Activated T-cell treated with anti-CD3 and anti-CD28 coated beads for 4 hours (primary cell): ENCODE results near the gene SLC2A14.
"Not testable (repeated sequence)": the region's sequence is repeated elsewhere in the genome, so short reads cannot be mapped to it uniquely, and the experiment has no call there.

Experiments used
- DNase-seq: peaks from one replicate; pipeline ENCODE4 v3.0.0-alpha.2; 2020

Gene SLC2A14

DNA sequence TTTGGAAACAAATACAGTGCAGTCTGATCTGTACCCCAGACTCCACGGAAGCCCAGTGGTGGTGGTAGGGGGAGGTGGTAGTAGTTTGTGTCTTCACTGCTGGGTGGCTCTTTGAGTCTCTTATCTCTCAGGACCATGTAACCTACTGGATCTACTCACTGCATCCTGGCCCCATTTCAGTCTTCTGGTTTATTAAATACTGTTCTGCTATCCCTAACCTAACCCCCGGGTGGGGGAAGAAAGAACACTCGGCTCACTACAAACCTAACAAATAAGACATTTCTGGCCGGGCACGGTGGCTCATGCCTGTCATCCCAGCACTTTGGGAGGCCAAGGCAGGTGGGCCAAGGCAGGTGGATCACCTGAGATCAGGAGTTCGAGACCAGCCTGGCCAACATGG is 39.5 kb downstream of the SLC2A14 start:
- DNase-seq, result not testable (repeated sequence)

DNA sequence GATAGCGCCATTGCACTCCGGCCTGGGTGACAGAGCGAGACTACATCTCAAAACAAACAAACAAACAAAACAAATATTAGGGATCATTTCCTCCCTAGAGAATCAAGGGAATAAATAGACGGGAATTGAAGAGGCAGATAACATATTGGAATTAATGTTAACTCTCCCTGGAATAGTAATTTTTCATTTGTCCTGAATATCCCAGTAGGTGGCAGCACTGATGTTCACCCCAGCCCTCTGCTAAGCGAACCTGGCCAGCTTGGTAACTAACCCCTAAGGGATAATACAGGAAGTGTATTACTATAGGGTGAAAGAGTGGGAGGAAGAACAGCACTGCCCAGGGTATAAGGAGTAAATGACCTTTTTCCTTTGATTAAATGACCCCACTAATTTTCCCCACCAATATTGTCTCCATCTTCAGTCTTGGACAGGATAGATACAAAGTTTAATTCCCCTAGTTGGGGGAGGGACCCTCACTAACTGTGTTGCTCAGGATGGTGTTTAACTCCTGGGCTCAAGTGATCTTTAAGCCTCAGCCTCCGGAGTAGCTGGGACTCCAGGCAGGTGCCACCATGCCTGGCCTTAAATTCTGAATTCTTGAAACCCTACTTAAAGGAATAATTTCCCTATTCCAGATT is 40.5 kb downstream of the SLC2A14 start:
- DNase-seq, result no peak

DNA sequence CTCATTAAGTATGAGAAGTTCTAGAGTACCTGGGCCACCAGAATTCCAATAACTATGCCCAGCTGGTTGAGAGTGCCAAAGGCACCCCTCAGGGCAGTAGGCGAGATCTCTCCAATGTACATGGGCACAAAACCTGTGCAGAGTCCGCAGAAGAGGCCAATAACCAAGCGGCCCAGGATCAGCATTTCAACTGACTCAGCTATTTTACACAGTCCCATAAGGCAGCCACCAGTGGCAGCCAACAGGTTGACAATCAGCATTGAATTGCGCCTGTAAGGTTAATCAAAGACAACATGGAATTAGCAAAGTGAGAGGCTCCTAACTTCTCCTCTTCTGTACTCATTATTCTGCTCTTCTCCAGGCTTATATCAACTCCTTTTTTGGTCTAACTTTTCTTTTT is 43.0 kb downstream of the SLC2A14 start:
- DNase-seq, result not testable (repeated sequence)

DNA sequence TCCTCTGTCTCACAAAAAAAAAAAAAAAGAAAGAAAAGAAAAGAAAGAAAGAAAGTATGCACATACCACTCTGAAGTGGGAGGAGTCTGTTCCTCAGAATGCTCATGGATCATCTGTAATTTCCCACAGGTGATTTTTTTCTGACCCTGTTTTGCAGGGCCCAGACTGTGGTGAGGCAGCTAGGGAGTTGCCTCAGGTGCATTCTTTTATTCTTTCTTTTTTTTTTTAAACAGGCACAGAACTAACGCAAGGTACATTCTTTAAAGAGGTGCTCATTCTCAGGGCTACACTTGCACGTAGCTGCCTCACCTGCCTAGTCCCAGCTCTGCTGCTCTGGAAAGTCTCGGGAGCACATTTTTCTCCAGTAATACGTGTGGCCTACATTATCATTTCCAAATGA is 47.0 kb downstream of the SLC2A14 start:
- not testable (repeated sequence) for DNase-seq

DNA sequence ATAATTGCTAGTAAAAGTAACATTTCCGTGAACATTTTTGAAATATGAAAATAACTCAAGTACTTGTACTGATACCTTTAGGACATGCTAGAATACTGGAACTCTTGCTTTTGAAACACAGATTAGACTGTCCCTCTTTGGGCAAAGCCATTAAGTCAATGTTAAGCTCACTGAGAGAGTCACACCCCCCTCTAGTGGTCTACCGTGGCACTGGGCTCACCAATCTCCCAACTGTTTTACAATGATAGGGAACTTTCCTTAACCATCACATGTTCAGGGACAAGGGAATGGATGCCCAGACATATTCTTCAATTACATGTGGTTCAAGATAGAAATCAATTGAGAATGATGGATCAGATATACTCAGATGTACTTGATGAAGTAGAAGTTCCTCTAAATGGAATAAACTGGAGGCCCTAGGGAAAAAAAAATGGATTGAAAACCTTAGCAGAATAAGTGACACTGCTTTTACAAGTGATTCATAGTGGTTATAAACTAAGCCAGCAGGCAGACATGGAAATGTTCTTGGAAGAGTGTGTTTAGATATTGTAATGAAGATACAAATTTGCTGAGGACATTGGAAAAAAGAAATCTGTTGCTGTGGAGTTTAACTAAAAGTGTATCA is 65.7 kb downstream of the SLC2A14 start:
- peak; percentile 43 for DNase-seq

DNA sequence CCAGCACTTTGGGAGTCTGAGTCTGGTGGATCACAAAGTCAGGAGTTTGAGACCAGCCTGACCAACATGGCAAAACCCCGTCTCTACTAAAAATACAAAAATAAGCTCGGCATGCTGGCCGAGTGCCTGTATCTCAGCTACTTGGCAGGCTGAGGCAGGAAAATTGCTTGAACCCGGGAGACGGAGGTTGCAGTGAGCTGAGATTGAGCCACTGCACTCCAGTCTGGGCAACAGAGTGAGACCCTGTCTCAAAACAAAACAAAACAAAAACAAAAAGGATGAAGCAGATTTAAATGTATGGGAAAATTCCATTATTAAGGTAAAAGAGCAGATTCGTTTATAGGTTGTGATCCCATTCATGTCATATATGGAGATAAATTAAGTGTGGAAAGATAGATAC is 66.4 kb downstream of the SLC2A14 start:
- not testable (repeated sequence) for DNase-seq

DNA sequence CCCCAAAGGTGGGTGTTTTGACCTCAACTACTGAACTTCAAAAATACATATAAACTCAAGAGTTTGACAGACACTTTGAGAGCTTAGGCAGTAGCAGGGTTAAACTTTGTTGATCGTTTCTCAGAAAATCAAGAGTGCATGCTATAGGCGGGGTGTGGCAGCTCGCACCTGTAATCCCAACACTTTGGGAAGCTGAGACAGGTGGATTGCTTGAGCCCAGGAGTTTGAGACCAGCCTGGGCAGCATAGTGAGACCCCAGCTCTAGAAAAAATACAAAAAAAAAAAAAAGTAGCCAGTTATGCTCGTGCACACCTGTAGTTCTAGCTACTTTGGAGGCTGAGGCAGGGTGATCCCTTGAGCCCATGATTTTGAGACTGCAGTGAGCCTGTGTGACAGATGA is 71.3 kb downstream of the SLC2A14 start:
- no peak for DNase-seq

DNA sequence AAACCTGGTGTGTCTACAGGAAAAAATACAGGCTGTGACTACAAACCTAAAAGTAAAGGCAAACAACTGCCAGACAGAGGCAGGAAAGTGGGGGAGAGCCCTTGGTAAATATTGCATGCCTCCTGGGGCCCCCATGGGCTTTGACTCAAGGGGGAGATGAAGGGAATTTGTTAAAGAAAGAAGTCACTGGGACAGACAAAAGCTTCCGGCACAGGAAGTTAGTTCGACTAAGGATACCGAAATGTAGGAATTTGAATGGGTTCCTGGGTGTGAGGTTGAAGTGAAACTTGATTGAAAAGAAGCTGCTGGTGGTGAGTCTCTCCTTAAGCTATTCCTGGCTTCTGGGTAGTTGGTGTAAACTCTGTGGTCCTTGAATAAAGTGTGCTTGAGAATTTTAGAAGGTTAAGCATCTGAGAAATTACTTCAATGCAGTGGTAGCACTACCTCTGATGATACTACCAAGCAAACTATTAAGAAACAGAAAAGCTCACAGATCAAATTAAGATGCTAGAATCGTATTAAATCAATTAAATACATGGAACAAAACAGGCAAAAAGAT is 73.9 kb downstream of the SLC2A14 start:
- not testable (repeated sequence) for DNase-seq

DNA sequence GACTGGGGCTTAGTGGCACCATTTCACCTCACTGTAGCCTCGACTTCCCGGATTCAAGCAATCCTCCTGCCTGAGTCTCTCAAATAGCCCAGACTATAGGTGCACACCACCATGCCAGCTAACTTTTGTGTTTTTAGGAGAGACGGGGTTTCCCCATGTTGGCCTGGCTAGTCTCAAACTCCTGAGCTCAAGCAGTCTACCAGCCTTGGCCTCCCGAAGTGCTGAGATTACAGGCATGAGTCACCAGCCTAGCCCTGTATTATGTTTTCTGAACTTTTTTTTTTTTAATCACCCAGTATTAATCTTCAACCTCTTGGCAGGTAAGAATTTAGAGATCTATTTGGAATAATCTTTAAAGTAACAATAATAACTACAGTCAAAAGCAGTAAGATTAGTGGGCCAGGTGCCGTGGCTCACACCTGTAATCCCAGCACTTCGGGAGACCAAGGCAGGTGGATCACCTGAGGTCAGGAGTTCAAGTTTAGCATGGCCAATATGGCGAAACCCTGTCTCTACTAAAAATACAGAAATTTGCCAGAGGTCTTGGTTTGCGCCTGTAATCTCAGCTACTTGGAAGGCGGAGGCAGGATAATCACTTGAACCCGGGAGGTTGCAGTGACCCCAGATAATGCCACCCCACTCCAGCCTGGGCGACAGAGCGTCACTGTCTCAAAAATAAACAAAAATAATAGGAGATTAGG is 74.9 kb downstream of the SLC2A14 start:
- DNase-seq, result no peak

DNA sequence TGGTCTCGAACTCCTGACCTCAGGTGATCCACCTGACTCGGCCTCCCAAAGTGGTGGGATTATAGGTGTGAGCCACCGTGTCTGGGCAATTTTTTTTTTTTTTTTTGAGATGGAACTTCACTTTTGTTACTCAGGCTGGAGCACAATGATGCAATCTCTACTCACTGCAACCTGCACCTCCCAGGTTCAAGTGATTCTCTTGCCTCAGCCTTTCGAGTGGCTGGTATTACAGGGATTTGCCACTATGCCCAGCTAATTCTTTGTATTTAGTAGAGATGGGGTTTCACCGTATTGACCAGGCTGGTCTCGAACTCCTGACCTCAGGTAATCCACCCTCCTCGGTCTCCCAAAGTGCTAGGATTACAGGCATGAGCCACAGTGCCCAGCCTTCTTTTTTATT is 75.4 kb downstream of the SLC2A14 start:
- DNase-seq, result not testable (repeated sequence)

DNA sequence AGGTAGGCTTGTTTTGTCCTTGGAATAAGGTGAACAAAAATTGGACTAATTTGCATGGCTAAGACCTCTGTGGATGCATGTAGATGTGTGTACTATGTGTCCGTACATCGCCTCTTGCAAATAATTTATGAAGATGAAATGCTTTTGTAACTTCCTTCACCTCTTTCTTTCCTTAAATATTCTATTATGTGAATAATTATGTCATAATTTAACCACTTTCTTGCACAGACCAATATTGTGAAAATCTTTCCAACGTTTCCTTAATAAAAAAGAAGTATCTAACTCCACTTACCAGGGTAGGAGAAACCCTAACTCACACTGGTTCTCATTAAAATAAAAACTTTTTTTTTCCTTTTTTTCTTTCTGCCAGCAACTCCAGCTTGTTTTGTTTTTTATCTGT is 79.5 kb downstream of the SLC2A14 start:
- no peak for DNase-seq

DNA sequence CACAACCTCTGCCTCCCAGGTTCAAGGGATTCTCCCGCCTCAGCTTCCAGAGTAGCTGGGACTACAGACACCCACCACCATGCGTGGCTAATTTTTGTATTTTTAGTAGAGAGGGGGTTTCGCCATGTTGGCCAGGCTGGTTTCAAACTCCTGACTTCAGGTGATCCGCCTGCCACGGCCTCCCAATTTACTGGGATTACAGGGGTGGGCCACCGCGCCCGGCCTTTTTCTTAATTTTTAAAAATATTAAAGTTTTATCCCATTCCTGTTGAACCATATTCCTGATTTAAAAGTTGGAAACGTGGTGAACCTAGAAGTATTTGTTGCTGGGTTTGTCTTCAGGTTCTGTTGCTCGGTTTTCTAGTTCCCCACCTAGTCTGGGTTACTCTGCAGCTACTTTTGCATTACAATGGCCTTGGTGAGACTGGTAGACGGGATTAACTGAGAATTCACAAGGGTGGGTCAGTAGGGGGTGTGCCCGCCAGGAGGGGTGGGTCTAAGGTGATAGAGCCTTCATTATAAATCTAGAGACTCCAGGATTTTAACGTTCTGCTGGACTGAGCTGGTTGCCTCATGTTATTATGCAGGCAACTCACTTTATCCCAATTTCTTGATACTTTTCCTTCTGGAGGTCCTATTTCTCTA is 83.7 kb downstream of the SLC2A14 start, which contains the start of gene NANOG:
TSS of gene NANOG (plus strand) at position 519 of the 645 bp plus-strand sequence. CDS start 213 bp downstream, outside the sequence.
- not testable (repeated sequence) for DNase-seq

DNA sequence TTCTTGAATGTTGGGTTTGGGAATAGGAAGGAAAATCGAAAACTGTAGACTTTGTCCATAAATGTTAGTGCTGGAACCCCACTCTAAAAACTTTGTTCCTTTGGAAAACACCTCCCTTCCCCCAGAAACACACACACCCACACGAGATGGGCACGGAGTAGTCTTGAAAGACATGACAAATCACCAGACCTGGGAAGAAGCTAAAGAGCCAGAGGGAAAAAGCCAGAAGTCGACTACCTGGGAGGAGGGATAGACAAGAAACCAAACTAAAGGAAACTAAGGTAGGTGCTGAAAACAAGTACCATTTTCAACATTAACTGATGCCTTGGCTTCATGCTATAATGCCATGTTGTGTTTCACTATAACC is 84.4 kb downstream of the SLC2A14 start:
- DNase-seq, result no peak

DNA sequence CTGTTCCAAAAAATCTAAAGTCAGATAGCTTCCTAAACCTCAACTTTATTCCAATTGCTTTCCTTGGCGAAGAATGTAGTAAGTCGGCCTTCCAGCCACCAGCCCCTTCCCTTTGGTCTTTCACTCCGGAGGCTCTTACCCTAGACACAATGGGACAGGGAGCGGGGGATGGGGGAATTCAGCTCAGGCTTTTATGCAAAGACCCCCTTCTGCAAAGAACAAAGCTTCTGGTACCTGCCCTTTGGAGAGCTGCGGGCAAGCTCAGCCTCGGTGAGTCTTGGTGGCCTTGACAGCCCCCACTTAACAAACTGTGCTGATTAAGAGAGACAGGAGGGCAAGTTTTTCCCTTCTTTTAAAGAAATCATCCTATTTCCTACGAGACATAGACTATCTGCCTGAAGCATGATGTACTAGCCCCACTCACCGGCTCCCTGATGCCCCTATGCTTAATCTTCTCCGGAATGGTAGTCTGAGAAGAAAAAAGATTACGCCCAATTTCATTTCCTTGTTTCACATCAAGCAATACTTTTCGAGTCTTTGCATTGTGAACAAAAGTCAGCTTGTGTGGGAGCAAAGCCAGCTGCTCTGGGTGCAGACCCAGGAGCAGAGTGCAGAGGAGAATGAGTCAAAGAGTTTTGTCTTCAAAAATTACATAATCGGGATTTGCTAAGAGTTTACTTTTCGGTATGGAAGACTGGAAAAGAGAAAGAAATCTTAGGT is 85.0 kb downstream of the SLC2A14 start:
- DNase-seq, result no peak

DNA sequence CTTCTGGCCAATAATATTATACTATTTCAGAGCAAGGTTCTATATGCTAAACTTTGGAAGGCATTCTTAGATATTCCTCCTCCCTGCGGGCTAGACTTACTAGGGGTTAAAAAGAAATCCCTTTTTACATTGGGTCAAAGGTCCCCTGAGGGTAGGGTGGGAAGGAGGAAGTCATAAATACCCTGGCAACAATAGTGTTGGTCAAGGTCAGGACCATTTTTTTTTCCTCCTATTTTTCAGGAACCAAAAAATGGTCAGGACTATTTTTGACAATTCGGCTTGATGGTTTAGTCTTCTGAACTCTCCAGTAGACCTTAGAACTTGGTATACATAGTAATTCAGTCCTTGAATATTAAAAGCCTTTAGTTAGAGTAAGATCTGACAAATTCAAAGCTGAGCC is 88.0 kb downstream of the SLC2A14 start:
- no peak for DNase-seq

DNA sequence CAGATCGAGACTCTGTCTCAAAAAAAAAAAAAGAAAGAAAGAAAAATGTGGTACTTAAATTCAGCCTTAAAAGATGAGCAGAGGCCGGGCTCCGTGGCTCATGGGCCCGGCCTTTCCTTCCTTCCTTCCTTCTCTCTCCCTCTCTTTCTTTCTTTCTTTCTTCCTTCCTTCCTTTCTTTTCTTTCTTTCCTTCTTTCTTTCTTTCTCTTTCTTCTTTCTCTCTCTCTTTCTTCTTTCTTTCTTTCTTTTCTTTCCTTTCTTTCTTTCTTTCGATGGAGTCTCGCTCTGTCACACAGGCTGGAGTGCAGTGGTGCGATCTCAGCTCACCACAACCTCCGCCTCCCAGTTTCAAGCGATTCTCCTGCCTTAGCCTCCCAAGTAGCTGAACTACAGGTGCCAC is 89.3 kb downstream of the SLC2A14 start:
- not testable (repeated sequence) for DNase-seq

DNA sequence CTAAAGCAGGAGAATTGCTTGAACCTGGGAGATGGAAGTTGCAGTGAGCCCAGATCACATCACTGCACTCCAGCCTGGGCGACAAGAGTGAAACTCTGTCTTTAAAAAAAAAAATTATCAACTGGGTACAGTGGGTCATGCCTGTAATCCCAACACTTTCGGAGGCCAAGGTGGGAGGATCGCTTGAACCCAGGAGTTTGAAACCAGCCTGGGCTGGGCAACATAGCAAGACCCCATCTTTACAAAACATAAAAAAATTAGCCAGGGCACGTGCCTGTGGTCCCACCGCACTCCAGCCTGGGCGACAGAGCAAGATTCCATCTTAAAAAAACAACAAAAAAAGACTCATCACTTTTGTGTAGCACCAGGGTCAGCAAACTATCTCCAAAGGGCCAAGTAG is 90.7 kb downstream of the SLC2A14 start:
- no peak for DNase-seq

DNA sequence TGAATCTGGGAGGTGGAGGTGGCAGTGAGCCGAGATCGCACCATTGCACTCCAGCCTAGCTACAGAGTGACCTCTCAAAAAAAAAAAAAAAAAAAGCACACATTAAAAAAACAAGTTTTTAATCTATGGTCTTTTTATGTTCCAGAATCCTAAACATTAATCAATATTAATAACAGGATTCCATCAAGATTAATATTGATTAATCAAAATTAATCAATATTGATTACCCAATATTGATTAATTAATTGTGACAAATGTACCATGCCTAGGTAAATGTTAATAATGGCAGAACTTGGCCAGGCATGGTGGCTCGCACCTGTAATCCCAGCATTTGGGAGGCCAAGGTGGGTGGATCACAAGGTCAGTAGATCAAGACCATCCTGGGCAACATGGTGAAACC is 91.4 kb downstream of the SLC2A14 start:
- DNase-seq, result no peak

DNA sequence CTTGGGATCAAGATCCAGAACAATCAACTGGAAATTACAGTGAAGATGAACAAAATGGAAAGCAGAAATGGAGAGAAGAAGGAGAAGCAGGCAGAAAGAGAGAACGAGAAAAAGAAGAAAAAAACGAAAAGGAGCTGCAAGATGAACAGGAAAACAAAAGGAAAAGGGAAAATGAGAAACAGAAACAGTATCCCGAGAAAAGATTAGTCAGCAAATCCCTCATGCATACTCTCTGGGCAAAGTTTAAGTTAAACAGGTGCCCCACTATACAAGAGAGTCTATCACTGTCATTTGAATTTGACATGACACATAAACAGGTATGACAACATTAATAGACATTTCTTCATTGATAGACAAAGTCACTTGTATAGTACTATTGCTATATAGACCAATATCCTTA is 102.7 kb downstream of the SLC2A14 start:
- DNase-seq, result no peak
